Parathyroid adenoma (tissue), 2 donors: ENCODE results near the gene C5orf24.

Source experiments
- H2AFZ ChIP-seq: fragments of 300-600 bp; sonication (generic); one replicate; pipeline ENCODE4 v1.7.0; 2017; ENCODE audit warnings: antibody characterized with exemption, mild to moderate bottlenecking
- H3K27ac ChIP-seq: fragments of 300-600 bp; sonication (generic); one replicate; pipeline ENCODE4 v1.7.0; 2017
- H3K27me3 ChIP-seq: fragments of 300-600 bp; sonication (generic); one replicate; pipeline ENCODE4 v1.7.0; 2017; ENCODE audit warnings: low read length; ENCODE audit not compliant: control insufficient read depth, insufficient read depth
- H3K36me3 ChIP-seq: fragments of 300-600 bp; sonication (generic); one replicate; pipeline ENCODE4 v1.7.0; 2017; ENCODE audit warnings: low read length; ENCODE audit not compliant: control insufficient read depth, insufficient read depth
- H3K4me1 ChIP-seq: fragments of 300-600 bp; sonication (generic); one replicate; pipeline ENCODE4 v1.7.0; 2017; ENCODE audit warnings: control low read depth
- H3K4me2 ChIP-seq: fragments of 300-600 bp; sonication (generic); one replicate; pipeline ENCODE4 v1.7.0; 2017; ENCODE audit warnings: low read length
- H3K4me3 ChIP-seq: fragments of 300-600 bp; sonication (generic); one replicate; pipeline ENCODE4 v1.7.0; 2017; ENCODE audit warnings: low read depth, low read length
- H3K79me2 ChIP-seq: fragments of 300-600 bp; sonication (generic); one replicate; pipeline ENCODE4 v1.7.0; 2017; ENCODE audit warnings: control low read depth
- H3K9ac ChIP-seq: fragments of 300-600 bp; sonication (generic); one replicate; pipeline ENCODE4 v1.7.0; 2017; ENCODE audit warnings: mild to moderate bottlenecking
- H3K9me3 ChIP-seq: fragments of 300-600 bp; sonication (generic); one replicate; pipeline ENCODE4 v1.7.0; 2017; ENCODE audit warnings: low read length; ENCODE audit not compliant: control insufficient read depth
- CTCF ChIP-seq: fragments of 300-600 bp; sonication (generic); IDR thresholded peaks from one replicate; pipeline ENCODE4 v1.7.0; 2017; ENCODE audit warnings: antibody characterized with exemption, mild to moderate bottlenecking
- donor health status: primary hyperparathyroidism.

The C5orf24 gene

GRCh38 chr5:134873987-134874830 is 28.4 kb downstream of the C5orf24 start, which contains the start of gene TXNDC15:
Gene TXNDC15, plus strand, starts transcription at chr5:134874371. Its CDS starts 57 bp downstream, at chr5:134874428.
- peak within 1 kb of the TSS; percentile 85 for H3K4me2 ChIP-seq
- peak within 1 kb of the TSS; percentile 76 for H2AFZ ChIP-seq
- no peaks in the 10 kb centered on the region for H3K36me3 ChIP-seq
- H3K27me3 ChIP-seq: no peaks in the 10 kb centered on the region
- no peaks in the 10 kb centered on the region for H3K9me3 ChIP-seq
- peak within 1 kb of the TSS; percentile 9 for H3K9ac ChIP-seq
- peak within 1 kb of the TSS; percentile 89 for H3K4me3 ChIP-seq
- peaks cover 27% of the 10 kb centered on the region for H3K79me2 ChIP-seq
- peak within 1 kb of the TSS; percentile 59 for H3K27ac ChIP-seq
- peaks cover 4% of the 10 kb centered on the region for H3K4me1 ChIP-seq
- TF ChIP-seq CTCF: no peak

DNA sequence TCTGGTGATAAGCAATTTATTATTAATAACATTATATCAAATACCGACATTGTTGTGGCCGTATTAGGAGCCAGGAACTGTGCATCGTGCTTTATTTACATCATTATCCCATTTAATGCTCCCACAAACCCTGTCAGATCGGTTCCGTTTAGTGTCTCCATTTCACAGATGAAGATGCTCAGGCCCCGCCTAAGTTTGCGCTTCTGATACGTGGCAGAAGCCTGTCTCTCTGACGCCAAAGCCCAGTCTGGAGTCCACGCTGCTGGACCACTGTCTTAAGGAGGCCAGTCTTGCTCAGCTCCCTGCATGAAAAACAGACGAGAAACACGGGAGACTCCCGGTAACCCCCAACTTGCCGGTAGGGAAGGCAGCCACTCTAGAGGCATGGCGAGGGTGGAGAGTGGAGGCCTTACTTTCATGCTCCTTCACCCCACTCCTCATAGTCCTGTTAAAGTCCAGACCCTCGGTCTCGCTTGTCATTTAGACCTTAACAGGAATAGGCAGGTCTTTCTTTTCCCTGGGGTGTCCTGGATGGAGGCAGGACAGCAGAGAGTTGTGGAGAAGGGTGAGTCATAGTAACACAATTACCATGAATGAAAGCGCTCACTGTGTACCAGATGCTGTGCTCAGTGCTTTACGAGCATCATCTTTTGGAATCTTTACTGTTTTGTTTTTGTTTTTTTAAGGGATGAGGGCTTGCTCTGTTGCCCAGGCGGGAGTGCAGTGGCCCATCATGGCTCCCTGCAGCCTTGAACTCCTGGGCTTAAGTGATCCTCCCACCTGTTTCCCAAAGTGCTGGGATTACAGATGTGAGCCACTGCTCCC is 29.3 kb downstream of the C5orf24 start:
- Histone ChIP-seq H3K4me2 (peak overlapping the region; percentile 85), H3K9me3 (no peaks in the 10 kb centered on the region), H3K4me3 (peak overlapping the region; percentile 89), H3K27me3 (no peaks in the 10 kb centered on the region), H3K27ac (peak overlapping the region; percentile 59), H3K4me1 (peaks cover 4% of the 10 kb centered on the region), H2AFZ (peak overlapping the region; percentile 76), H3K79me2 (peaks cover 31% of the 10 kb centered on the region), H3K9ac (peak overlapping the region; percentile 9), H3K36me3 (no peaks in the 10 kb centered on the region)
- no peak for TF ChIP-seq CTCF

DNA sequence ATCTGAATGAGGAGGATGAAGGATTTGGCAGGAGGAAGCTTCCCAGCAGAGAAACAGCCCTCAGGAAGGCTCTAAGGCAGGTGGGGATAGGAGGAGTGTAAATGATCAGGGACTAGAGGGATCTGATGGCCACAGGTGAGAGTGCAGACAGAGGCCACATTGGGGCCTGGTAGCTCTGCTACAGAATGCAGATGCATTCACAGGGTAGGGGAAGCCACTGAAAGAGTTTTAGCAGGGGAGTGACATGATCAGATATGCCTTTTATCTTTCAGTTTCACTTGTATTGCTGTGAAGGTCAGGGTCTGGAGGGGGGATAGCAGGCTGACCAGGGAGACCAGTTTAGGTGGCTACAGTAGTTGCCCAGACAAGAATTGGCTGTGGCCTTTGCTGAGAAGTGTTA is 31.4 kb downstream of the C5orf24 start:
- peaks cover 36% of the 10 kb centered on the region for H3K79me2 ChIP-seq
- no peak overlapping the region for H3K27ac ChIP-seq
- no peak overlapping the region for H3K9ac ChIP-seq
- H3K36me3 ChIP-seq: no peaks in the 10 kb centered on the region
- H3K4me3 ChIP-seq: no peak overlapping the region
- no peak overlapping the region for H2AFZ ChIP-seq
- H3K9me3 ChIP-seq: no peaks in the 10 kb centered on the region
- TF ChIP-seq CTCF: no peak
- H3K4me2 ChIP-seq: no peak overlapping the region
- H3K4me1 ChIP-seq: peaks cover 4% of the 10 kb centered on the region
- no peaks in the 10 kb centered on the region for H3K27me3 ChIP-seq

GRCh38 chr5:134878403-134878802 is 32.6 kb downstream of the C5orf24 start:
- no peak overlapping the region for H3K27ac ChIP-seq
- no peak for TF ChIP-seq CTCF
- H3K4me1 ChIP-seq: peaks cover 4% of the 10 kb centered on the region
- no peaks in the 10 kb centered on the region for H3K9me3 ChIP-seq
- H3K4me3 ChIP-seq: no peak overlapping the region
- H3K4me2 ChIP-seq: no peak overlapping the region
- peaks cover 40% of the 10 kb centered on the region for H3K79me2 ChIP-seq
- no peak overlapping the region for H2AFZ ChIP-seq
- no peaks in the 10 kb centered on the region for H3K27me3 ChIP-seq
- no peak overlapping the region for H3K9ac ChIP-seq
- no peaks in the 10 kb centered on the region for H3K36me3 ChIP-seq
